GM10266 (cell line): ENCODE measurements around the gene CD86.

Experiments used
- DNase-seq: peaks from one replicate; pipeline ENCODE4 v3.0.0; 2012; ENCODE audit errors: extremely low spot score
- TF ChIP-seq, protein P1 (sequence below): IDR thresholded peaks from 2 replicates; pipeline ENCODE4 v1.5.1; 2012; ENCODE audit warnings: mild to moderate bottlenecking, low read depth; ENCODE audit not compliant: control insufficient read depth, insufficient read depth; ENCODE audit errors: missing control alignments

The CD86 gene

DNA sequence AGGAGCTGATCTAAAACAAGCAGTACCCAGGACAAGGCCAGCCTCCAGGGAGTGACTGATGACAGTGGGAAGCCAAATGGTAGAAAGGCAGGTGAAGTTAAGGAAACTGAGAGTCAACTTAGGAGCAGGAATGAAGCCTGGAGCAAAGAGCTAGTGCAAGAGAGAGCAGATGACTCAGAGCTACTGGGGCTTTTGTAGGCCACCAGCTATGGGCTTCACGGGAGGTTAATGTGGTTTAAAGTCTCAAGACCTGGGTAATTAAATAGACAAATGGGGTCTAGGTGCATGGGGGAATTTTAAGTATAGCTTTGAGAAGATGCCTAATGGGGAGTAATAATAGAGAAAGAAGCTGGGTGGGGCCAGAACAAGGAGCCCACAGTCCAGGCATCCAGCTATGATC lies 3.1 kb downstream of the CD86 start:
- DNase-seq: no peak
- TF ChIP-seq, protein P1, sequence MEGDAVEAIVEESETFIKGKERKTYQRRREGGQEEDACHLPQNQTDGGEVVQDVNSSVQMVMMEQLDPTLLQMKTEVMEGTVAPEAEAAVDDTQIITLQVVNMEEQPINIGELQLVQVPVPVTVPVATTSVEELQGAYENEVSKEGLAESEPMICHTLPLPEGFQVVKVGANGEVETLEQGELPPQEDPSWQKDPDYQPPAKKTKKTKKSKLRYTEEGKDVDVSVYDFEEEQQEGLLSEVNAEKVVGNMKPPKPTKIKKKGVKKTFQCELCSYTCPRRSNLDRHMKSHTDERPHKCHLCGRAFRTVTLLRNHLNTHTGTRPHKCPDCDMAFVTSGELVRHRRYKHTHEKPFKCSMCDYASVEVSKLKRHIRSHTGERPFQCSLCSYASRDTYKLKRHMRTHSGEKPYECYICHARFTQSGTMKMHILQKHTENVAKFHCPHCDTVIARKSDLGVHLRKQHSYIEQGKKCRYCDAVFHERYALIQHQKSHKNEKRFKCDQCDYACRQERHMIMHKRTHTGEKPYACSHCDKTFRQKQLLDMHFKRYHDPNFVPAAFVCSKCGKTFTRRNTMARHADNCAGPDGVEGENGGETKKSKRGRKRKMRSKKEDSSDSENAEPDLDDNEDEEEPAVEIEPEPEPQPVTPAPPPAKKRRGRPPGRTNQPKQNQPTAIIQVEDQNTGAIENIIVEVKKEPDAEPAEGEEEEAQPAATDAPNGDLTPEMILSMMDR: no peak

DNA sequence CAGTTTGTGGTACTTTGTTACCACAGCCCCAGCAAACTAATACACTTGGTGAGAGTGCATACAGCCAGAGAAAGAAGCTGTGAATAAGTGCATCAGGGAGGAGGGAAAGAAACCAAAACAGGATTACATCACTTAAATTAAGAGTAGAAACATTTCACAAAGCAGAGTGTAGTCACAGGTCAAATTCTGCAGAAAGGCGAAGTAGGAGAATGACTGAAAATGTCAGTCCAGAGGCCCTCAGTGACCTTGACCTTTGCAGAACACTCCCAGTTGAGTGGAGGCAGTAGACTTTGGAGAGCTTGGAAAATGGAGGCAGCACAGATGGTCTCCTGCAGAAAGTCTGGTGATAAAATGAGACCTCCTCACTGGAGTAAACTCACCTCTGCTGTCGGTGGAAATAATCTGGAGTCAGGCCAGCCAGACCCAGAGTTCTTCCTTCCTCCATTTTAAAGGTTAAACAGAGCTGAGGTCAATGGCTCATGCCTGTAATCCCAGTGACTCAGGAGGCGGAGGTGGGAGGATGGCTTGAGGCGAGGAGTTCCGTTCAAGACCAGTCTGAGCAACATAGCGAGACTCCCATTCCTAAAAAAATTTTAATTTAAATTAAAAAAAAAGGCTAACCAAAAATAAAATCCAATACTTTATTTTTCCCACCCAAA lies 5.0 kb downstream of the CD86 start:
- TF ChIP-seq, protein P1: no peak
- no peak for DNase-seq

DNA sequence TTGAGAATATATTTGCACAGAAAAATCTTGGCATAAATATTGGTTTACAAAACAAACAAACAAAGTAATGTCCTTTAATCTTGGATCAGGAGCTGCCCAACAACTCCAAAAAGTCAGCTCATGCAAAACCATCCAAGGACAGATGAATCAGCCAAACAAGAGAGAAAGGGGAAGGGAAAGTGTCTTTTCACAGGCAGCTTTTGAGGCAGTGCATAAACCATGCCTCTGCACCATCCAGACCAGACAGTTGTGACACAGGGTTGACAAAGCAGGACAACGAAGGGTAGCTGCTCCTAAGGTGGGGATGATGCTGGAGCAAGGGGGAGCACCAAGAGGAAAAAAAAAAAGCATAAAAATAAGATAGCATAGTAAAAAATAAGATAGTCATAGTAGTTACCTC lies 8.7 kb downstream of the CD86 start:
- no peak for DNase-seq
- TF ChIP-seq, protein P1: no peak

DNA sequence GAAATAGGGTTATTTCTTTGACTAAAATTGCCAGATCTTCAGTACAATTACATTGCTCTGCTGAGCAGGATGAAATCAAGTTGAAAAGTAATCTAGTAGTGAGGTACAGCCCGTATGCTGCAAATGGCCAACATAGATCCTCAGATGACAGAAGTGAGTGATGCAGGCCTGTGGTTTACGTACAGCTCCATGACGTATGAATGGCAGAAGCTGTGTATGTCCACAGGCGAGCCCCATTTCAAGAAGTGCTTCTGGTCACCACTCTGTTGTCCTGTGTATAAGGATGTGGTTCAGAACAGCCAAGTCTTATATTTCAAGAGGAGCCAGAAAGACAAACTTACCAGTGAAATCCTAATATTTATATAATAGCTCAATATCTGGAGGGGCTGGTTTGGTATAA lies 9.2 kb downstream of the CD86 start:
- no peak for DNase-seq
- TF ChIP-seq, protein P1: no peak

DNA sequence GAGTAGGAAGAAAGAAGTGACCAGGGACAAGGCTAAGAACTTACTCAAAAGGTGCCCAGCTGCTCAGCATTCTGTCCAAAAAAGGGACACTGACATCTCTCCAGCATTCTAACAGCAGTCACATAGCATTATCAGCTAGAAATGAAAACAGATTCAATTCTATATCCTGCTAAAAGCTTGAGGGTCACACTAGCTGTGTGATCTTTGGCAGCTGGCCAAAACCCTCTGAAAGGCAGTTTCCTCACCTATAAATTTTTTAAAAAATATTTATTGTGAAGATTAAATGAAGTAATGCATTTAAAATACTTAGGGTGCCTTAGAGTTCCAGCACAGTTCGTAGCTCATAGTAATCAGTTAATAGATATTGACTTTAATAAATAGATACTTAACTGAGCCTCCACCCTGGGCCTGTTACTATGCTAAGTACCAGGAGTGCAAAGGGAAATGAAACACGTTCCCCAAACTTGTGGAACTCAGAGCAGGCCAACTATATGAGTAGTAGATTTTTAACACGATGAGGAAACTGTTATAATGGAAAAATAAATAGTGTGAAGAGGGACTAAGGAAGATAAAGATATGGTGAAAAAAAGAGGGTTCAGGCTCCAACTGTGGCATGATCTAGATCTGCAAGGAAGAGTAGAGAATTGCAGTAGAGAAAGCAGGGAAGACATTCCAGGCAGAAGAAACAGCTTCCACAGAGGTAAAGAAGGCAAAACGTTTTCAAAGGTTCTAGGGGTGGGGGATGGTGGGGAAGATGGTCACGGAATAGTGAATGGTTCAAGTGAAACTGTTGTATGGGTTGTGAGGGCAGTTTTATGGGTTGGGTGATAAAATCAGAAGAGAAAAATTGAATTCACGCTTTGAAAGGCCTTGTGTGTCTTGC lies 11.4 kb downstream of the CD86 start:
- TF ChIP-seq, protein P1: no peak
- DNase-seq: no peak

DNA sequence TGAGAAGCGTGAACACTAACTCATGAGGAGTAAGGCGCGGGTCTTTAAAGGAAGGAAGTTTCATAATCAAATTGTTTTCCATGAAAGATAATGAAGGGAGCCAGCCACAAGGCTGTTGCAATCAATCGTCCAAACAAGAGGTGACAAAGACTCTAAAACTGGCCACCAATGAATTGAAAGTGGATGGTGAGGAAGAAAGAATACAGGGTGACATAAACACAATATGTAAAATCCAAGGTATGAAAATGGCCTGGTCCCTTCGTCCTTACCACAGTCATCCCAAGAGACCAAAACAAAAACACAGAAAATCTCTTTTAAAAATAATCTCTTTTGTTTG lies 12.0 kb downstream of the CD86 start:
- TF ChIP-seq, protein P1: no peak

DNA sequence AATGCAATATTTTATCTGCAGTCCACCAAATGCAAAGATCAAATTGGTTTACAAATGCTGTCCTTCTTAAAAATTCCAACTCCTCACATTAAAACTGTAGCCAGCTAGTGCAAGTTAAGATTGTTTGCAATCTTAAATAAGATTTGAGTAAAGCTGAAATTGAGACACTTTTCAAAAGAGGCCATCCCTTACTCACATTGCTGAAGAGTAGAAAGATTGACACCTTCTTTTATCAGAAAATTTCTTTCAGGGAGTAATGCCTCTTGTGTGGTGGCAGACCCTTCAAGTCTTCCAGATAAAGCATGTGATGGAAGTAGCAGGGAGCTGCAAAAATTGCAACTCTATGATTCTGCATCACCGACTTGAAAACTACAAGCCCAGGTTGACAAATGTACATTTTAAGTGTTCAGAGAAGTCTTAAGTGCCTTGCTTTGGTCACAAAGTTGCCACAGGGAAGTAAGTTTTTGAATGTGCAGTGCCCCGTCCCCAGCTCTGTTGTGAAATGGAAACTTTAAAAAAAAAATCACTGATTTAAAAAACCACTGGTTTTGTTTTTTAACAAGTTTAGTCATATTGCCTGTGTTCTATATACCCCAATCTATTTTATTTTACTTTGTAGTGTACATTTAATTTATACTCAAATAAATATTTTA lies 12.6 kb downstream of the CD86 start:
- TF ChIP-seq, protein P1: no peak
- DNase-seq: no peak

More for the DNA sequence above, 12.0 kb downstream of the CD86 start:
- DNase-seq: no peak
